HFF-Myc (cell line): ENCODE measurements around the gene ADAM10.

ENCODE experiments used
- DNase-seq: peaks from one replicate; pipeline ENCODE4 v3.0.0-alpha.2; 2011; ENCODE audit warnings: low read depth; ENCODE audit errors: extremely low read depth
- H3K4me3 ChIP-seq: replicated peaks from 2 replicates; pipeline ENCODE4 v1.5.1; 2011; ENCODE audit warnings: low read depth, mild to moderate bottlenecking, control low read depth, low read length
- CTCF ChIP-seq: IDR thresholded peaks from 2 replicates; pipeline ENCODE4 v1.5.1; 2012; ENCODE audit warnings: mild to moderate bottlenecking, low read depth, low read length, control low read depth; ENCODE audit errors: missing control alignments

The ADAM10 gene

GRCh38 chr15:58555162-58556027 is 194.1 kb downstream of the ADAM10 start:
- TF ChIP-seq CTCF: no peak
- no peak overlapping the region for H3K4me3 ChIP-seq
- no peak for DNase-seq

GRCh38 chr15:58554758-58555157 is 194.7 kb downstream of the ADAM10 start:
- no peak for TF ChIP-seq CTCF
- no peak overlapping the region for H3K4me3 ChIP-seq
- DNase-seq: no peak

GRCh38 chr15:58553365-58553918 is 196.1 kb downstream of the ADAM10 start:
- no peak for TF ChIP-seq CTCF
- DNase-seq: no peak
- H3K4me3 ChIP-seq: no peak overlapping the region

- no peak overlapping the region for H3K4me3 ChIP-seq
Observed at GRCh38 chr15:58552505-58553364, 196.8 kb downstream of the ADAM10 start.

GRCh38 chr15:58551764-58552504 is 197.6 kb downstream of the ADAM10 start:
- H3K4me3 ChIP-seq: no peak overlapping the region
- no peak for TF ChIP-seq CTCF
- no peak for DNase-seq

More at GRCh38 chr15:58552505-58553364, 196.8 kb downstream of the ADAM10 start:
- no peak for TF ChIP-seq CTCF
- no peak for DNase-seq

GRCh38 chr15:58551084-58551763 is 198.3 kb downstream of the ADAM10 start:
- DNase-seq: no peak
- no peak overlapping the region for H3K4me3 ChIP-seq
- no peak for TF ChIP-seq CTCF
